Smooth muscle cell (in vitro differentiated cells): ENCODE data around the gene ZNF816. TPM values are rescaled to one million over a fixed set of nuclear protein-coding genes. Genes with fewer than 3 reads are reported as not detected.

Experiments used
- DNase-seq: peaks from one replicate; lab custom pipeline; 2025; ENCODE audit not compliant: unreplicated experiment; lab: John Stamatoyannopoulos, UW
- H2AFZ ChIP-seq: fragments of 200-600 bp; sonication (generic); 2 replicates; pipeline ENCODE4 v1.6.0; 2016; ENCODE audit warnings: antibody characterized with exemption, low read depth, mild to moderate bottlenecking
- H3F3A ChIP-seq: fragments of 200-600 bp; sonication (generic); 2 replicates; pipeline ENCODE4 v1.6.0; 2017; ENCODE audit warnings: antibody characterized with exemption, low read depth
- H3K27ac ChIP-seq: fragments of 200-600 bp; sonication (generic); 2 replicates; pipeline ENCODE4 v1.5.1; 2016; ENCODE audit warnings: low read depth, mild to moderate bottlenecking
- H3K27me3 ChIP-seq: fragments of 200-600 bp; sonication (generic); 2 replicates; pipeline ENCODE4 v1.6.1; 2016; ENCODE audit warnings: low read depth, mild to moderate bottlenecking
- H3K36me3 ChIP-seq: fragments of 200-600 bp; sonication (generic); 2 replicates; pipeline ENCODE4 v1.5.1; 2016; ENCODE audit warnings: low read depth
- H3K4me1 ChIP-seq: fragments of 200-600 bp; sonication (generic); 2 replicates; pipeline ENCODE4 v1.5.1; 2016; ENCODE audit warnings: low read depth
- H3K4me2 ChIP-seq: fragments of 200-600 bp; sonication (generic); 2 replicates; pipeline ENCODE4 v1.6.0; 2016; ENCODE audit warnings: mild to moderate bottlenecking
- H3K4me3 ChIP-seq: fragments of 200-600 bp; sonication (generic); 2 replicates; pipeline ENCODE4 v1.5.1; 2016; ENCODE audit warnings: mild to moderate bottlenecking
- H3K79me2 ChIP-seq: fragments of 200-600 bp; sonication (generic); 2 replicates; pipeline ENCODE4 v1.6.0; 2016; ENCODE audit warnings: low read depth, mild to moderate bottlenecking
- H3K9ac ChIP-seq: fragments of 200-600 bp; sonication (generic); 2 replicates; pipeline ENCODE4 v1.6.0; 2016; ENCODE audit warnings: low read depth
- H3K9me3 ChIP-seq: fragments of 200-600 bp; sonication (generic); replicated peaks from 2 replicates; pipeline ENCODE4 v1.5.1; 2016; ENCODE audit warnings: low read depth
- H4K20me1 ChIP-seq: fragments of 200-600 bp; sonication (generic); 2 replicates; pipeline ENCODE4 v1.6.0; 2016; ENCODE audit warnings: low read depth
- WGBS: methylation state at CpG from one replicate; pipeline ENCODE4 v1.1.7; 2016; ENCODE audit warnings: low lambda C conversion rate; 5-methylcytosine and 5-hydroxymethylcytosine counted together
- polyA plus RNA-seq: library from polyadenylated mRNA; unstranded; fragments of >200 nt; fragmentation: Nextera tagmentation; extraction: Ambion mirVana; gene quantifications from 2 replicates; pipeline ENCODE4 v1.2.1, GENCODE V29; 2016
- total RNA-seq: library from RNA; depleted of rRNA; stranded (reverse); fragments of >200 nt; gene quantifications from 2 replicates; pipeline ENCODE4 v1.2.3, GENCODE V29; 2014
- TF ChIP-seq, protein P1 (sequence below): fragments of 200-600 bp; sonication (generic); IDR thresholded peaks from 2 replicates; pipeline ENCODE4 v1.5.1; 2017; ENCODE audit warnings: borderline replicate concordance, mild to moderate bottlenecking, antibody characterized with exemption; ENCODE audit not compliant: insufficient read depth, poor library complexity, severe bottlenecking

ZNF816 gene
- 9.2 and 17.9 TPM in 2 replicates for total RNA-seq
- 5.6 and 9.1 TPM in 2 replicates for polyA plus RNA-seq

- H3K4me3 ChIP-seq: peak within 1 kb of the TSS; percentile 85
- under 1% methylated on average over 51 of the region's 55 CpGs for WGBS
- H3K36me3 ChIP-seq: peaks cover 5% of the 10 kb centered on the region
- peaks cover 7% of the 10 kb centered on the region for H3K4me1 ChIP-seq
- H3K9ac ChIP-seq: peak within 1 kb of the TSS; percentile 78
- H3K79me2 ChIP-seq: peaks cover 41% of the 10 kb centered on the region
- H2AFZ ChIP-seq: peak within 1 kb of the TSS; percentile 79
- H3K4me2 ChIP-seq: peak within 1 kb of the TSS; percentile 96
- peak within 1 kb of the TSS; percentile 77 for H3K27ac ChIP-seq
- no peaks in the 10 kb centered on the region for H4K20me1 ChIP-seq
- no peaks in the 10 kb centered on the region for H3F3A ChIP-seq
- H3K9me3 ChIP-seq: no peaks in the 10 kb centered on the region
- peak; percentile 93 for DNase-seq
- TF ChIP-seq, protein P1, sequence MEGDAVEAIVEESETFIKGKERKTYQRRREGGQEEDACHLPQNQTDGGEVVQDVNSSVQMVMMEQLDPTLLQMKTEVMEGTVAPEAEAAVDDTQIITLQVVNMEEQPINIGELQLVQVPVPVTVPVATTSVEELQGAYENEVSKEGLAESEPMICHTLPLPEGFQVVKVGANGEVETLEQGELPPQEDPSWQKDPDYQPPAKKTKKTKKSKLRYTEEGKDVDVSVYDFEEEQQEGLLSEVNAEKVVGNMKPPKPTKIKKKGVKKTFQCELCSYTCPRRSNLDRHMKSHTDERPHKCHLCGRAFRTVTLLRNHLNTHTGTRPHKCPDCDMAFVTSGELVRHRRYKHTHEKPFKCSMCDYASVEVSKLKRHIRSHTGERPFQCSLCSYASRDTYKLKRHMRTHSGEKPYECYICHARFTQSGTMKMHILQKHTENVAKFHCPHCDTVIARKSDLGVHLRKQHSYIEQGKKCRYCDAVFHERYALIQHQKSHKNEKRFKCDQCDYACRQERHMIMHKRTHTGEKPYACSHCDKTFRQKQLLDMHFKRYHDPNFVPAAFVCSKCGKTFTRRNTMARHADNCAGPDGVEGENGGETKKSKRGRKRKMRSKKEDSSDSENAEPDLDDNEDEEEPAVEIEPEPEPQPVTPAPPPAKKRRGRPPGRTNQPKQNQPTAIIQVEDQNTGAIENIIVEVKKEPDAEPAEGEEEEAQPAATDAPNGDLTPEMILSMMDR: no peak
- no peaks in the 10 kb centered on the region for H3K27me3 ChIP-seq
These were observed at the start of gene ZNF816 for GRCh38 chr19:52962394-52963246. Gene ZNF816 (minus strand): TSS chr19:52962881. CDS start chr19:52956089, 6,792 bp downstream.

- DNase-seq: no peak
- Histone ChIP-seq H3K9ac (no peak overlapping the region), H3K4me3 (no peak overlapping the region), H3K9me3 (no peaks in the 10 kb centered on the region), H3K27me3 (no peaks in the 10 kb centered on the region), H3K79me2 (no peaks in the 10 kb centered on the region), H2AFZ (no peak overlapping the region), H3K4me1 (no peaks in the 10 kb centered on the region), H3F3A (peaks cover 4% of the 10 kb centered on the region), H3K36me3 (no peaks in the 10 kb centered on the region), H3K4me2 (no peak overlapping the region), H4K20me1 (no peaks in the 10 kb centered on the region), H3K27ac (no peak overlapping the region)
- TF ChIP-seq, protein P1: no peak
- 82% methylated on average over 6 of the region's 6 CpGs for WGBS
These were observed 49.3 kb upstream of the ZNF816 start for GRCh38 chr19:53012006-53012405.

GRCh38 chr19:53010494-53010893 is 47.8 kb upstream of the ZNF816 start:
- H3K4me1 ChIP-seq: no peaks in the 10 kb centered on the region
- no peaks in the 10 kb centered on the region for H3F3A ChIP-seq
- no peak overlapping the region for H3K9ac ChIP-seq
- no peaks in the 10 kb centered on the region for H4K20me1 ChIP-seq
- WGBS: 69% methylated on average over 9 of the region's 9 CpGs
- H2AFZ ChIP-seq: no peak overlapping the region
- no peak overlapping the region for H3K27ac ChIP-seq
- no peaks in the 10 kb centered on the region for H3K27me3 ChIP-seq
- TF ChIP-seq, protein P1: no peak
- no peak overlapping the region for H3K4me2 ChIP-seq
- H3K4me3 ChIP-seq: no peak overlapping the region
- no peaks in the 10 kb centered on the region for H3K79me2 ChIP-seq
- H3K9me3 ChIP-seq: no peaks in the 10 kb centered on the region
- no peaks in the 10 kb centered on the region for H3K36me3 ChIP-seq
- DNase-seq: no peak
